ENCODE results near the gene SPRED1.

SPRED1 gene

DNA sequence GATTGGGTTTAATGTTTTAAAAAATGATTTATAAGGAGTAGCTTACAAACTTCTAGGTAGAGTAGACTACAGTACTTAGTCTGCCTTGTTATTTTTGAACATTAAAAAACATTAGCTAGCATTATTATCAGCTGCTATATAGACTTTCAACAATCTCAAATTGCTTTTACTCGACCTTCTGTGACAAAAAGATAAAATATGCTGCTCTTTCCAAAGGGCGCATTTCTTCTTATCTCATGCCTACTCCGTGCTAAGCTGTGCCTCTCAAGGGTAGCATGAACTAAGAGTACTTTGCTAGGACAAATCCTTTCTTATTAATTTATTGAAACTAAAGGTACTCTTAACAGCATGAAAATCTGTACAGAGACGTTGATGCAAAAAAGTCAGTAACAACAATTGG, 71.3 kb downstream of the SPRED1 start:
- H3K27me3 Mint-ChIP-seq (ENCODE audit: low read depth): peaks cover 7% of the 10 kb centered on the region
- H3K4me1 Mint-ChIP-seq (ENCODE audit: low read depth): no peaks in the 10 kb centered on the region

DNA sequence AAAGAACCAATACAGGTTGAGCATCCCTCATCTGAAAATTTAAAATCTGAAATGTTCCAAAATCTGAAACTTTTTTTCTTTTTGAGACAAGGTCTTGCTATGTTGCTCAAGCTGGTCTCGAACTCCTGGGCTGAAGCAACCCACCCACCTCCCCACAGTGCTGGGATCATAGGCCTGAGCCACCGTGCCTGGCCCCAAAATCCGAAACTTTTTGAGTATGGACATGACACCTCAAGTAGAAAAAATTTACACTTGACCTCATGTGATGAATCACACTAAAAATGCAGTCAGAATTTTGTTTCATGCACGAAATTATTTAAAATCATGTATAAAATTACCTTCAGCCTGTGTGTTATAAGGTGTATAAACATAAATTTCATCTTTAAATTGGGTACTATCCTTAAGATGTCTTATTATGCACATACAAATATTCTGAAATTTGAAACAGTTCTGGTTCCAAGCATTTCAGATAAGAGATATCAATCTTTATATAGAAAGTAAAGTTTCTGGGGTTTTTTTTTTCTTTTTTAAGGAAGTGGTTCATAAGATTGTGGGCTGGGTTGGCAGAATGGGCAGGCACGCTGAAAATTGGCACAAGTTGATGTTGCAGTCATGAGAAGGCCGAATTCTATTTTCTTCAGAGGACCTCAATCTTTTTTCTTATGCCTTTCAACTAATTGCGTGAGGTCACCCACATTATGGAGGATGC, 72.5 kb downstream of the SPRED1 start:
- H3K9me3 Mint-ChIP-seq: no peaks in the 10 kb centered on the region
- H3K27me3 Mint-ChIP-seq (ENCODE audit: low read depth): peaks cover 10% of the 10 kb centered on the region
- H3K4me1 Mint-ChIP-seq (ENCODE audit: low read depth): no peaks in the 10 kb centered on the region
- no peak overlapping the region for H3K4me3 Mint-ChIP-seq
- no peak overlapping the region for H3K27ac Mint-ChIP-seq
- H3K36me3 Mint-ChIP-seq (ENCODE audit: low read depth): no peaks in the 10 kb centered on the region

More for the DNA sequence above, 71.3 kb downstream of the SPRED1 start:
- no peaks in the 10 kb centered on the region for H3K9me3 Mint-ChIP-seq
- no peak overlapping the region for H3K27ac Mint-ChIP-seq
- no peaks in the 10 kb centered on the region for H3K36me3 Mint-ChIP-seq (ENCODE audit: low read depth)
- no peak overlapping the region for H3K4me3 Mint-ChIP-seq

DNA sequence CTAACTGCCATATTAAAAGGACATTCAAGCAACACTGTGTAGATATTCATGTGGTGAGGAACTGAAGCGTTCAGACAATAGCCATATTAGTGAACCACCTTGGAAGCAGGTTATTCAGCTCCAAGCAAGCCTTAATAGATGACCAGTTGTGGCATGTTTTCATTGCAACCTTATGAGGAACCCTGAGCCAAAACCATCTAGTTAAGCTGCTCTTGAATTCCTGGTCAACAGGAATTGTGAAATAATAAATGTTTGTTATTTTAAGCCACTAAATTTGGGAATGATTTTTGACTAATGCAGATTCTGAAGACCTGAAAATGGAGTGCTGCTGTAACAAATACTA, 73.0 kb downstream of the SPRED1 start:
- Mint-ChIP-seq H3K36me3 (ENCODE audit: low read depth) (no peaks in the 10 kb centered on the region), H3K27me3 (ENCODE audit: low read depth) (peaks cover 10% of the 10 kb centered on the region), H3K27ac (no peak overlapping the region), H3K4me1 (ENCODE audit: low read depth) (no peaks in the 10 kb centered on the region), H3K9me3 (no peaks in the 10 kb centered on the region), H3K4me3 (no peak overlapping the region)

DNA sequence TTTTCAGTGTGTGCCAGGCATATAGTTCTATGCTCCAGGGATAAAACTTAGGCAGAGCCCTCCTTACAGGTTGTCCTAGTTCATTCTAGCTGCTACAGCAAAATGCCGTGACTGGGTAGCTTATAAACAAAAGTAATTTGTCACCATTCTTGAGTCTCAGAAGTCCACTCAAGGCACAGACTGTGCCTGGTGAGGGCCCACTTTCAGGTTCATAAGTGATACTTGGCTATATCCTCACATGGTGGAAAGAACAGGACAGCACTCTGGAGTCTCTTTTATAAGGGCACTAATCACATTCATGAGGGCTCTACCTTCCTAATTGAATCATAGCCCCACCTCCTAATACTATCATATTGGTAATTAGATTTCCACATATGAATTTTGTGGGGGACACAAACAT, 80.1 kb downstream of the SPRED1 start:
- Mint-ChIP-seq H3K4me1 (ENCODE audit: low read depth) (no peaks in the 10 kb centered on the region), H3K27me3 (ENCODE audit: low read depth) (peaks cover 14% of the 10 kb centered on the region), H3K36me3 (ENCODE audit: low read depth) (no peaks in the 10 kb centered on the region), H3K27ac (no peak overlapping the region), H3K4me3 (no peak overlapping the region), H3K9me3 (no peaks in the 10 kb centered on the region)

DNA sequence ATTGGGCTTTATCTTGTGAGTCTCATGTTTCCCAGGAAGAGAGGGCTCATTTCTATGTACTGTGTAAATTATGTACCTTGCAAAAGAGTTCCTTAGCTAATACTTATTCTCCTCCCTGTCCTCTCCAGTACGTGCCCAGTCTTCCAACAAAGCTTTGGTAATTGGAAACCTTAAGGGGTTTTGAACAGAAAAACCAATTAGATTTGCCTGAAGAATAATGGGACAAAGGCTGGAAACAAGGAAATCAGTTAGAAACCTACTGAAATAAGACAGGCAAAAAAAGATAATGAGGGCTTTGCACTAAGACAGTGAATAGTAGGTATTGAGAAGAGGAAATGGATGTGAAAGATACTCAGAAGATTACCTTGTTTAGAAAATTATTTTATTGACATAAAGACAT, 82.5 kb downstream of the SPRED1 start:
- Mint-ChIP-seq H3K27me3 (ENCODE audit: low read depth) (peaks cover 8% of the 10 kb centered on the region), H3K9me3 (no peaks in the 10 kb centered on the region), H3K4me1 (ENCODE audit: low read depth) (no peaks in the 10 kb centered on the region), H3K36me3 (ENCODE audit: low read depth) (no peaks in the 10 kb centered on the region), H3K27ac (no peak overlapping the region), H3K4me3 (no peak overlapping the region)

DNA sequence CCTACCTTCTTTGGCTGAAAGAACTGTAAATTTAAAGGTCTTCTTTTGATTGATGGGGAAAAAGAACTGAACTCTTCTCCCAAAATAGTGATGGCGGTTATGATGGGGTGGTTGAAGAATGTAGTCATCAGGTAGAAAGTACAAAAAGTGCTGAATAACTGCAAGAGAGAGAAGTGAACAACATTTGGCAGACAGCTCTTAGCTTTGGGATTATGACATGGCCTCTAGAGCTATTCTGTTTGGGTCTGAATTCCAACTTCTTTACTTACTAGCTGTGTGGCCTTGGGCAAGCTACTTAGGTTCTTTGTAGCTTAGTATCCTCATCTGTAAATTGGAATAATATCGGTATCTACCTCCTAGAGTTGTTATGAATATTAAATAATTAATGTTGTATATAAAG, 91.7 kb downstream of the SPRED1 start:
- H3K4me1 Mint-ChIP-seq (ENCODE audit: low read depth): no peaks in the 10 kb centered on the region

DNA sequence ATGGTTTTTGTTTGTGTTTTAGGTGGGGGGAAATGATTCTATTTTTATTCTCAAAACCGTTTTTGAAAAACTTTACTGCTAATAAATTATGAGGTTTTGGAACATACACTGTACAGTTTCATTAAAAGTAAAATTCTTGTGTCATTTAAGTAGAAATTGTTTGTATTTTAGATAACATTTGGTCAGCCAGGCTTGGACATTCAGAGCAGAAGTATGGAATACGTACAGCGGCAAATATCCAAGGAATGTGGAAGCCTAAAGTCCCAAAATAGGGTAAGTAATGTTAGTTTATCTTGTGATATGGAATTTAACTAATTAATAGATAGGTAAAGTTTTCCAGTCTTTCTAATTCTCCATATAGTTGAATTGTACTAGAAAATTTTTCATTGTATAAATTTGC, 96.6 kb downstream of the SPRED1 start:
- no peaks in the 10 kb centered on the region for H3K36me3 Mint-ChIP-seq (ENCODE audit: low read depth)
- H3K4me3 Mint-ChIP-seq: no peak overlapping the region
- peaks cover 19% of the 10 kb centered on the region for H3K27me3 Mint-ChIP-seq (ENCODE audit: low read depth)
- no peaks in the 10 kb centered on the region for H3K9me3 Mint-ChIP-seq
- no peak overlapping the region for H3K27ac Mint-ChIP-seq
- no peaks in the 10 kb centered on the region for H3K4me1 Mint-ChIP-seq (ENCODE audit: low read depth)

More for the DNA sequence above, 91.7 kb downstream of the SPRED1 start:
- Mint-ChIP-seq H3K36me3 (ENCODE audit: low read depth) (no peaks in the 10 kb centered on the region), H3K9me3 (no peaks in the 10 kb centered on the region), H3K4me3 (no peak overlapping the region), H3K27ac (no peak overlapping the region), H3K27me3 (ENCODE audit: low read depth) (peaks cover 20% of the 10 kb centered on the region)

DNA sequence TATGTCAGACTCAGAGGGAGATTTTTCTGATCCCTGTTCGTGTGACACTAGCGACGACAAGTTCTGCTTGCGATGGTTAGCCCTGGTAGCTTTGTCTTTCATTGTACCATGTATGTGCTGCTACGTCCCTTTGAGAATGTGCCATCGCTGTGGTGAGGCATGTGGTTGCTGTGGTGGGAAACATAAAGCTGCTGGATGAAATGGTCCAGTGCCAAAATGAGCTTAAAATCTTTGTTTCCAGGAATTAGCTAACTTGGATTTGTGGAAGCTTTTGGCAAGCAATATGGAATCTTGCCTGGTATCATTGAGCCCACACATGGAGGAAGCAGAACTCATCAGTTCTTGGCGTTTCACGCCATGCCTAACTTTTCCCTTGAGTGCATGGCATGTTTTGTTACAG, 98.8 kb downstream of the SPRED1 start:
- Mint-ChIP-seq H3K4me1 (ENCODE audit: low read depth) (no peaks in the 10 kb centered on the region), H3K9me3 (no peaks in the 10 kb centered on the region), H3K4me3 (no peak overlapping the region)

DNA sequence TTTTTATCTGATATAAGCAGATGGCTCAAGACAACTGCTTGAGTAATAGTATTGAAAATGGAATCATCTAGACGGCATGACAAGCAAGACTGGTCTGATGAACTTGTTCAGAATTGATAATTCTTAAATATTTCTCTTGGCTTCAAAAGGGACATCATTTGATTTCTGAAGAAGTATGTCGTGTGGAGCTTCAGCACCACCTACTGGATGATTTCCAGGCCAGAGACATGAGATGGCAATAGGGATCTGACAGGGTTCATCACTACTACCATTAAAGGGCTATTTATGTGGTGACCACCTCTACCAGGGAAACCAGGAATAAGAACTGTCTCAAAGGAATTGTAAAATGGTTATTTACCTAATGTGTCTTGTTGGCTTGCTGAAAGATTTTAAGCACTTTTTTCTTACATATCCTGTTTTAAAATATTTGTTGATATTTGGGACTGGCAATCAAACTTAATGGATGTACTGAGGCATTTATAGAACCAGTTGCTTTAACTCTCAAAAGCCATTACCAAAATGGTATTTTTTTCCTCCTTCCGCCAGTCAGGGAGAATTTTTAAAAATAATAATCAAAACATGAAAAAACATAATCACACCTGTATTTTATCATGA, 101.8 kb downstream of the SPRED1 start:
- no peaks in the 10 kb centered on the region for H3K9me3 Mint-ChIP-seq
- no peaks in the 10 kb centered on the region for H3K36me3 Mint-ChIP-seq (ENCODE audit: low read depth)
- no peaks in the 10 kb centered on the region for H3K4me1 Mint-ChIP-seq (ENCODE audit: low read depth)
- peaks cover 16% of the 10 kb centered on the region for H3K27me3 Mint-ChIP-seq (ENCODE audit: low read depth)
- H3K4me3 Mint-ChIP-seq: no peak overlapping the region
- H3K27ac Mint-ChIP-seq: no peak overlapping the region

More for the DNA sequence above, 98.8 kb downstream of the SPRED1 start:
- Mint-ChIP-seq H3K27ac (no peak overlapping the region), H3K36me3 (ENCODE audit: low read depth) (no peaks in the 10 kb centered on the region), H3K27me3 (ENCODE audit: low read depth) (peaks cover 19% of the 10 kb centered on the region)

DNA sequence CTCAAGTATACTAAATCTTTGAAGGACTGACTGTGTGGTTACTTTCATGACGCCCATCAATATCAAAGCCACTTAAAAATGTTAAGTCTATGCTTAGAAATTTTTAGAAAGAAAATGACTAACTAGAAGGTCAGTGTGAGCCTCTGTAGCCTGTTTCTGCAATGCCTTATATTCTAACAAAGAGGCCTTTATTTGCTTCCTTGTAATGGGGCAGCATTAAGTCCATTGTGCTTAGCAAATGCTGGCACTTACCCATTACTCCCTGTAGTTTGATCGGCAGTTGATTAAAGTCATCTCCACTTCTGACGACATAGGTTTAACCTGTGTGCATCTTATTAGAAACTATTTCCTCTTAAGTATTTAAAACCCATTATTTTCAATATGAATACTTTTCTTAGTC, 109.7 kb downstream of the SPRED1 start:
- Mint-ChIP-seq H3K9me3 (no peaks in the 10 kb centered on the region), H3K27me3 (ENCODE audit: low read depth) (peaks cover 27% of the 10 kb centered on the region), H3K4me1 (ENCODE audit: low read depth) (no peaks in the 10 kb centered on the region), H3K36me3 (ENCODE audit: low read depth) (no peaks in the 10 kb centered on the region), H3K27ac (no peak overlapping the region), H3K4me3 (no peak overlapping the region)

DNA sequence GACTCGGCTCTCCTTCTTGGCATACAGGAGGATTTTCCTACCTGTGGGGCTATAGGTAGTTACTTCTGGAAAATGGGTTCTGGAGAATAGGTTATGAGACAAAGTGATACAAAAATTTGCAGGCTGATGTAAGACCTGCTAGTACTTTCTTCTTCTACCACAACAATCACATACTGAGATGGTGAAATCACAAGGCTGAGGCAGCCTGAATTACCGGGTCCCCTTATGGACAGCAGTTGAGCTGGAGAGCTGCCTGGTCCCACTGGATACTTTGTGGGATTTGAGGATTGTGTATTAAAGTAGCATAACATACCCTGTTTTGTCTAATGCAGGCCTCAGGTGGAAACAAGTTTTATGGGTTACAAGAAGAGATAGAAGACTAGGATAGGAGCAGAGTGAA, 114.8 kb downstream of the SPRED1 start:
- no peaks in the 10 kb centered on the region for H3K4me1 Mint-ChIP-seq (ENCODE audit: low read depth)
- no peaks in the 10 kb centered on the region for H3K9me3 Mint-ChIP-seq
- H3K27ac Mint-ChIP-seq: no peak overlapping the region
- no peak overlapping the region for H3K4me3 Mint-ChIP-seq
- peaks cover 24% of the 10 kb centered on the region for H3K27me3 Mint-ChIP-seq (ENCODE audit: low read depth)
- H3K36me3 Mint-ChIP-seq (ENCODE audit: low read depth): no peaks in the 10 kb centered on the region

DNA sequence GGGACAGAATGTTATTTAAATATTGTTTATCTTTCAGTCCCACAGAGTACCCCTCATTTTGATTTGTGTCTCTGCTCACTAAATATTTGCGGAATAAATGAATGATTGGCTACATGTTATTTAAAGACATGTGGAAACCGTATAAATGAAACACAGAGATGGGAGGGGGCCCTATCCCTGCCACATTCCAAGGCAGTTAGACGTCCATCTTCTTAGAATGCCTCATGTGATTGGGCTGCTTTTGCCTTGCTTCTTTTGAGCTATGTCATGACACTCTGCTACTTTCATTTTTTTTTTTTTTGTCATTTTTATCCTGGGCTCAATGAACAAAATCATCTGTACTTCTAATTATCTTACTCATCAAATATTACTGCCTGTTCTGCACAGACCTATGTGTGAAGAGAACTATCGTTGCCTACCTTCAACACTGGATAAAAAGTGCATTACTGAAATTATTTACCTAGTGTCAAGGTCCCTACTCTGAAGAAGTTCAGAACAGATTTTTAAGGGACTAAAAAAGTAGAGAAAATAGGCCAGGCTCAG, 117.4 kb downstream of the SPRED1 start:
- Mint-ChIP-seq H3K27ac (no peak overlapping the region), H3K9me3 (no peaks in the 10 kb centered on the region), H3K27me3 (ENCODE audit: low read depth) (peaks cover 24% of the 10 kb centered on the region), H3K36me3 (ENCODE audit: low read depth) (no peaks in the 10 kb centered on the region), H3K4me3 (no peak overlapping the region), H3K4me1 (ENCODE audit: low read depth) (no peaks in the 10 kb centered on the region)

DNA sequence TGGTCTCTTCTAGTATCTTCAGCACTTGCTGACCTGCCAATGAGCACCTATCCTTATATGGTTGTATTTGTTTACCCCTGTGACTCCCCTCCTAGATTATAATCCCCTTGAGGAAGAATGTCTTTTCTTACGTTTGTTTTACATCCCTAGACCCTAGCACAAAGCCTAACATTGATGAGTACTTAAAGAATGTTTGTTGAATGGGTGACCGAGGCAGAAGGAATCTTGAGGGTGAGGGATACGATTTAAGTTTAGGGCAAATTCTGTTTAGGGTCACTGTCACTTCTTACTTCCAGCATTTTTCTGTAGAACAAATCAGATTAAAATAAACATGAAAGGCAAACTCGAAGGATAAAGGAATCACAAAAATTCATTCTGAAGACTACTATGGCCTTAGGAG, 120.4 kb downstream of the SPRED1 start:
- no peaks in the 10 kb centered on the region for H3K4me1 Mint-ChIP-seq (ENCODE audit: low read depth)
- H3K9me3 Mint-ChIP-seq: no peaks in the 10 kb centered on the region
- H3K27me3 Mint-ChIP-seq (ENCODE audit: low read depth): peaks cover 13% of the 10 kb centered on the region
- H3K27ac Mint-ChIP-seq: no peak overlapping the region
- no peaks in the 10 kb centered on the region for H3K36me3 Mint-ChIP-seq (ENCODE audit: low read depth)
- no peak overlapping the region for H3K4me3 Mint-ChIP-seq

DNA sequence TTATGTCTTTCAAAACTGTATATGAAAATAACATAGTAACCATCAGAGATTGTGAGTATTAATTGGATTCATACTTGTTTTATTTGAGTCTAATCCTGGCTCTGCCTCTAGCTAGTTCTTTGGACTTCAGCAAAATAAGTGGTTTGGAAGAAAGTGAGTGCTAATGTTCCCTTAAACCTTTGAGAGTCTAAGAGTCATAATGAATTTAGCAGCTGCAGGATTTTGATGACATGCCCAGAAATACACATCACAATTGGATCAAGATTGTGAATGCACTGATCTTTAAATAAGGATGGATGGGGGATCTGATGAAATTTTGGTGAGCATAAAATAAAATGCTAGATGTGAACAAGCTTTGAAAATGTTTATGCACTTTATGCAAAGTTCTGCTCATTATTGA, 121.4 kb downstream of the SPRED1 start:
- H3K36me3 Mint-ChIP-seq (ENCODE audit: low read depth): no peaks in the 10 kb centered on the region
- H3K4me1 Mint-ChIP-seq (ENCODE audit: low read depth): no peaks in the 10 kb centered on the region
- no peak overlapping the region for H3K27ac Mint-ChIP-seq
- H3K9me3 Mint-ChIP-seq: no peaks in the 10 kb centered on the region
- peaks cover 11% of the 10 kb centered on the region for H3K27me3 Mint-ChIP-seq (ENCODE audit: low read depth)
- no peak overlapping the region for H3K4me3 Mint-ChIP-seq

DNA sequence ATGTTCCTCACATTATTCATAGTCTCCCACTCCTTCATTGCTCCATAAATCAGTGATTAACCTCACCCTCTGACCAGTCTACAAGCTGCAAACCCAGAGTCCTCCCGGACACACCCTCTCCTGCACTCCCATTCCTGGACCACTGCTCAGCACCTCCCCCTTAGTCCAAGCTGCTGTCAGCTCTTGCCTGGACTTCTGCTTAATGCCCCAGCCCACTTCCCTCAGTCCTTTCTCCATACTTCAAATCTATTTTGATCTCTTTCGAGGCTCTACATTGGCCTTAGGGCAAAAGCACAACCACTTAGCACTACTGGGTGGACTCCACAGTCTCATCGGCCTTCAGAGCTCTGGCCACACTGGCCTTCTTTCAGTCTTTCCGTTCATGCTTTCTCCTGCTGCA, 121.9 kb downstream of the SPRED1 start:
- no peaks in the 10 kb centered on the region for H3K36me3 Mint-ChIP-seq (ENCODE audit: low read depth)
- H3K27me3 Mint-ChIP-seq (ENCODE audit: low read depth): peaks cover 11% of the 10 kb centered on the region
- H3K4me3 Mint-ChIP-seq: no peak overlapping the region
- no peak overlapping the region for H3K27ac Mint-ChIP-seq
- no peaks in the 10 kb centered on the region for H3K9me3 Mint-ChIP-seq
- H3K4me1 Mint-ChIP-seq (ENCODE audit: low read depth): no peaks in the 10 kb centered on the region

Data from T-helper 1 cell treated with Interleukin-12 subunit alpha and Interleukin-12 subunit beta and Interleukin-4 antibody, amounts not matched to agents 30 μg/mL and 1 μg/mL, for 36 hours (primary cell).